ENCODE data around the gene RBM43.
"Not testable (repeated sequence)": the region's sequence is repeated elsewhere in the genome, so short reads cannot be mapped to it uniquely, and the experiment has no call there.

RBM43 gene

DNA sequence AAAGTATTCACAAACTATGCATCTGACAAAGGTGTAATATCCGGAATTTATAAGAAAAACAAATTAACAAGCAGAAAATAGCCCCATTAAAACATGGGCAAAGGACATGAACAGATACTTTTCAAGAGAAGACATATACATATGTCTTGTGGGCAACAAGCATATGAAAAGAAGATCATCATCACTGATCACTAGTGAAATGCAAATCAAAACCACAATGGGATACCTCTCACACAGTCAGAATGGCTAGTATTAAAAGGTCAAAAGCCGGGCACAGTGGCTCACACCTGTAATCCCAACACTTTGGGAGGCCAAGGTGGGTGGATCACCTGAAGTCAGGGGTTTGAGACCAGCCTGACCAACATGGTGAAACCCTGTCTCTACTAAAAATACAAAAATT lies 28.4 kb downstream of the RBM43 start:
- not testable (repeated sequence) for H3K27me3 ChIP-seq (replicated peaks; ENCODE audit: control insufficient read depth, insufficient read depth, low read length, poor library complexity, severe bottlenecking); H3K27ac ChIP-seq (ENCODE audit: insufficient read depth, low read length, poor library complexity, severe bottlenecking); H3K4me1 ChIP-seq (ENCODE audit: control insufficient read depth, insufficient read depth, low read length, poor library complexity, severe bottlenecking); DNase-seq; H3K36me3 ChIP-seq (ENCODE audit: control insufficient read depth, insufficient read depth, low read length); H3K4me3 ChIP-seq (ENCODE audit: insufficient read depth, low read depth, low read length, poor library complexity, severe bottlenecking); H3K9me3 ChIP-seq (ENCODE audit: control insufficient read depth, low read length)

DNA sequence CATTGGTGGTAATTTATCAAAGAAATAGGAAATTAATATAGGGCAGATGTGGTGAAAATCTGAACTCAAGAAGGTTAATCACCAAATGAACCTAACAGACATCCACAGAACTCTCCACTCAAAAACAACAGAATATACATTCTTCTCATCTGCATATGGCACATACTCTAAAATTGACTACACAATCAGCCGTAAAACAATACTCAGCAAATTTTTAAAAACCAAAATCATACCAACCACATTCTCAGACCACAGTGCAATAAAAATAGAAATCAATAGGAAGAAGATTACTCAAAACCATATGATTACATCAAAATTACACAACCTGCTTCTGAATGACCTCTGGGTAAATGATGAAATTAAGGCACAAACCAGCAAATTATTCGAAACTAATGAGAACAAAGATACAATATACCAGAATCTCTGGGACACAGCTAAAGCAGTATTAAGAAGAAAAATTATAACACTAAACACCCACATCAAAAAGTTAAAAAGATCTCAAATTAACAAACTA lies 31.0 kb downstream of the RBM43 start:
- Histone ChIP-seq H3K4me3 (ENCODE audit: insufficient read depth, low read depth, low read length, poor library complexity, severe bottlenecking) (no peak overlapping the region), H3K36me3 (ENCODE audit: control insufficient read depth, insufficient read depth, low read length) (no peaks in the 10 kb centered on the region), H3K9me3 (ENCODE audit: control insufficient read depth, low read length) (no peaks in the 10 kb centered on the region), H3K4me1 (ENCODE audit: control insufficient read depth, insufficient read depth, low read length, poor library complexity, severe bottlenecking) (no peaks in the 10 kb centered on the region), H3K27ac (ENCODE audit: insufficient read depth, low read length, poor library complexity, severe bottlenecking) (no peak overlapping the region), H3K27me3 (replicated peaks; ENCODE audit: control insufficient read depth, insufficient read depth, low read length, poor library complexity, severe bottlenecking) (no peaks in the 10 kb centered on the region)
- DNase-seq: no peak

DNA sequence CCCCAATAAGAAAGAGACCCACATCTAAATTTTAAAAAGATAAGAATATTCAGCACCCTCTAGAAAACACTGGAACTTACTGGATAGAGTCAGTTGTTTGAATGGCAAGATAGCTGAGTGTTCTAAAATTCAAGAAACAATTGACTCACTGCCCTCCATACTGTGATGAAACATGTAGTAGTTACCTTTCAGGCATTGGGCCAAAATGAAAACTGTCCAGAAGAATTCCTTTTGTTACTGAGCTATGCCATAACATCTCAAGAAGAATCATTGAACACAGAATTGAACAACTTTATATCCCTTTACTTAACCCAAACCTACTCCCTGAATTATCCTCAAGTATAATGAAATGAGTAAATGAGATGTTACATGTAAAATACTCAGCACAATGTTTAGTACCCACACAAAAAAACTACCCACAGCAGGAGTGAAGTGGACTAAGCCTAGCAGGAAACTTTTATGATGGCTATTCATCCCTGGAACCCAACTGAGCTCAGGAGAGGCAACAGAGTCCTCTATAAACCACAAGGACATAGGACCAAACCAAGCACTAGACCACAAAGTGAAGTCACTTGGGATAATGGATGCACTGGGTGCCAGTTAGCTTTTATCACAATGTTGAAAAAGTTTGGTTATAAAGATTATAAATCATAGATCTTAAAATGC lies 32.7 kb downstream of the RBM43 start:
- no peak for DNase-seq

GRCh38 chr2:151217343-151217742 lies 44.3 kb downstream of the RBM43 start:
- Histone ChIP-seq H3K4me1 (ENCODE audit: control insufficient read depth, insufficient read depth, low read length, poor library complexity, severe bottlenecking) (no peaks in the 10 kb centered on the region), H3K36me3 (ENCODE audit: control insufficient read depth, insufficient read depth, low read length) (no peaks in the 10 kb centered on the region), H3K9me3 (ENCODE audit: control insufficient read depth, low read length) (no peaks in the 10 kb centered on the region), H3K27me3 (replicated peaks; ENCODE audit: control insufficient read depth, insufficient read depth, low read length, poor library complexity, severe bottlenecking) (no peaks in the 10 kb centered on the region), H3K27ac (ENCODE audit: insufficient read depth, low read length, poor library complexity, severe bottlenecking) (no peak overlapping the region), H3K4me3 (ENCODE audit: insufficient read depth, low read depth, low read length, poor library complexity, severe bottlenecking) (no peak overlapping the region)
- no peak for DNase-seq

More for the DNA sequence above, 32.7 kb downstream of the RBM43 start:
- Histone ChIP-seq H3K27me3 (replicated peaks; ENCODE audit: control insufficient read depth, insufficient read depth, low read length, poor library complexity, severe bottlenecking) (peaks cover 3% of the 10 kb centered on the region), H3K36me3 (ENCODE audit: control insufficient read depth, insufficient read depth, low read length) (no peaks in the 10 kb centered on the region), H3K9me3 (ENCODE audit: control insufficient read depth, low read length) (no peaks in the 10 kb centered on the region), H3K4me1 (ENCODE audit: control insufficient read depth, insufficient read depth, low read length, poor library complexity, severe bottlenecking) (no peaks in the 10 kb centered on the region), H3K4me3 (ENCODE audit: insufficient read depth, low read depth, low read length, poor library complexity, severe bottlenecking) (no peak overlapping the region), H3K27ac (ENCODE audit: insufficient read depth, low read length, poor library complexity, severe bottlenecking) (no peak overlapping the region)

DNA sequence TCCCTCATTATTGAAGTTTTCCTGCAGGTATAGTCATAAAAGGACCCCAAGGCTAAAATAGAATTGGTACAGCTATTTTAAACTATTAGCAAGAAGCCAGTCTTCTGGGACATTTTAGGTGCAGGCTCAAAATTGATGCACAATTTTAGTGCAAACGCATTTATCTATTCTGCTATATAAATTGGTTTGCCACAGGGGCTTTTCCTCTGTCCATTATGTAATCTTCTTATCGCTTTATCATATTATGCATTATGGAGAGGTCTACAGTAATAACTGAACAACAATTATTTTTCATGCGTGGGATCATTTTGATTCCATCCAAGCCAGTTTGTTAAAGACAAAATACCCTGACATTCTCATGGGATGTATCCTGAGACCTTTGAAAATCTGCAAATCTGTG lies 54.6 kb downstream of the RBM43 start:
- H3K27ac ChIP-seq (ENCODE audit: insufficient read depth, low read length, poor library complexity, severe bottlenecking): no peak overlapping the region
- no peak for DNase-seq
- no peaks in the 10 kb centered on the region for H3K9me3 ChIP-seq (ENCODE audit: control insufficient read depth, low read length)
- no peaks in the 10 kb centered on the region for H3K36me3 ChIP-seq (ENCODE audit: control insufficient read depth, insufficient read depth, low read length)
- H3K27me3 ChIP-seq (replicated peaks; ENCODE audit: control insufficient read depth, insufficient read depth, low read length, poor library complexity, severe bottlenecking): peaks cover 3% of the 10 kb centered on the region
- H3K4me3 ChIP-seq (ENCODE audit: insufficient read depth, low read depth, low read length, poor library complexity, severe bottlenecking): no peak overlapping the region
- H3K4me1 ChIP-seq (ENCODE audit: control insufficient read depth, insufficient read depth, low read length, poor library complexity, severe bottlenecking): no peaks in the 10 kb centered on the region

GRCh38 chr2:151206446-151206968 lies 55.2 kb downstream of the RBM43 start:
- no peak for DNase-seq
- no peaks in the 10 kb centered on the region for H3K4me1 ChIP-seq (ENCODE audit: control insufficient read depth, insufficient read depth, low read length, poor library complexity, severe bottlenecking)
- no peak overlapping the region for H3K27ac ChIP-seq (ENCODE audit: insufficient read depth, low read length, poor library complexity, severe bottlenecking)
- H3K27me3 ChIP-seq (replicated peaks; ENCODE audit: control insufficient read depth, insufficient read depth, low read length, poor library complexity, severe bottlenecking): peaks cover 3% of the 10 kb centered on the region
- H3K4me3 ChIP-seq (ENCODE audit: insufficient read depth, low read depth, low read length, poor library complexity, severe bottlenecking): no peak overlapping the region
- no peaks in the 10 kb centered on the region for H3K36me3 ChIP-seq (ENCODE audit: control insufficient read depth, insufficient read depth, low read length)
- H3K9me3 ChIP-seq (ENCODE audit: control insufficient read depth, low read length): no peaks in the 10 kb centered on the region

DNA sequence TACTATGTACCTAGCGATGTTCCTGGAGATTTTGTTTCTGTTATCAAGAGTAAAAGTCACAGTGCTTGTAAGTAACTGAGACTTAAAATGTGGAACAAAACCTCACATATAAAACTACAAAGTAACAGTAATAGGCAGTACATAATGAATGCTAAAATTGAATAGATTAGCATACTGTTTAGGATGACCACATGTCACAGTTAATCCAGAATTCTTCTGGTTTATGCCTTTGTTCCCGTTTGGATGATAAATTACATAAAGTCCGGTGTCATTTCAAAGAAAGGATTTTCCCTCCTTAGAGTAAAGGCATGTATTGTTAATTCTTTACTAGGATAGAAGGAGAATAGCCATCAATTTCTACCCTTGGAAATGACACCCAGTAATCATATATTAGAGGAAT lies 56.1 kb downstream of the RBM43 start:
- no peak for DNase-seq
- Histone ChIP-seq H3K4me1 (ENCODE audit: control insufficient read depth, insufficient read depth, low read length, poor library complexity, severe bottlenecking) (no peaks in the 10 kb centered on the region), H3K9me3 (ENCODE audit: control insufficient read depth, low read length) (no peaks in the 10 kb centered on the region), H3K4me3 (ENCODE audit: insufficient read depth, low read depth, low read length, poor library complexity, severe bottlenecking) (no peak overlapping the region), H3K36me3 (ENCODE audit: control insufficient read depth, insufficient read depth, low read length) (no peaks in the 10 kb centered on the region), H3K27me3 (replicated peaks; ENCODE audit: control insufficient read depth, insufficient read depth, low read length, poor library complexity, severe bottlenecking) (peaks cover 3% of the 10 kb centered on the region), H3K27ac (ENCODE audit: insufficient read depth, low read length, poor library complexity, severe bottlenecking) (no peak overlapping the region)

- Histone ChIP-seq H3K4me3 (ENCODE audit: insufficient read depth, low read depth, low read length, poor library complexity, severe bottlenecking) (no peak overlapping the region), H3K4me1 (ENCODE audit: control insufficient read depth, insufficient read depth, low read length, poor library complexity, severe bottlenecking) (no peaks in the 10 kb centered on the region), H3K27ac (ENCODE audit: insufficient read depth, low read length, poor library complexity, severe bottlenecking) (no peak overlapping the region), H3K9me3 (ENCODE audit: control insufficient read depth, low read length) (no peaks in the 10 kb centered on the region), H3K27me3 (replicated peaks; ENCODE audit: control insufficient read depth, insufficient read depth, low read length, poor library complexity, severe bottlenecking) (peaks cover 3% of the 10 kb centered on the region), H3K36me3 (ENCODE audit: control insufficient read depth, insufficient read depth, low read length) (no peaks in the 10 kb centered on the region)
- no peak for DNase-seq
These were observed 56.9 kb downstream of the RBM43 start for GRCh38 chr2:151204756-151205155.

- no peak for DNase-seq
- H3K9me3 ChIP-seq (ENCODE audit: control insufficient read depth, low read length): no peaks in the 10 kb centered on the region
- H3K27me3 ChIP-seq (replicated peaks; ENCODE audit: control insufficient read depth, insufficient read depth, low read length, poor library complexity, severe bottlenecking): no peaks in the 10 kb centered on the region
- no peaks in the 10 kb centered on the region for H3K36me3 ChIP-seq (ENCODE audit: control insufficient read depth, insufficient read depth, low read length)
- no peak overlapping the region for H3K4me3 ChIP-seq (ENCODE audit: insufficient read depth, low read depth, low read length, poor library complexity, severe bottlenecking)
- no peaks in the 10 kb centered on the region for H3K4me1 ChIP-seq (ENCODE audit: control insufficient read depth, insufficient read depth, low read length, poor library complexity, severe bottlenecking)
- no peak overlapping the region for H3K27ac ChIP-seq (ENCODE audit: insufficient read depth, low read length, poor library complexity, severe bottlenecking)
These were observed 60.8 kb downstream of the RBM43 start for GRCh38 chr2:151200844-151201243.

- no peaks in the 10 kb centered on the region for H3K27me3 ChIP-seq (replicated peaks; ENCODE audit: control insufficient read depth, insufficient read depth, low read length, poor library complexity, severe bottlenecking)
- H3K36me3 ChIP-seq (ENCODE audit: control insufficient read depth, insufficient read depth, low read length): no peaks in the 10 kb centered on the region
- H3K4me1 ChIP-seq (ENCODE audit: control insufficient read depth, insufficient read depth, low read length, poor library complexity, severe bottlenecking): no peaks in the 10 kb centered on the region
- no peaks in the 10 kb centered on the region for H3K9me3 ChIP-seq (ENCODE audit: control insufficient read depth, low read length)
- no peak overlapping the region for H3K4me3 ChIP-seq (ENCODE audit: insufficient read depth, low read depth, low read length, poor library complexity, severe bottlenecking)
- DNase-seq: no peak
- H3K27ac ChIP-seq (ENCODE audit: insufficient read depth, low read length, poor library complexity, severe bottlenecking): no peak overlapping the region
These were observed 61.4 kb downstream of the RBM43 start for GRCh38 chr2:151200277-151200676.

All from effector memory CD4-positive, alpha-beta T cell (primary cell).